ENCODE results near the gene GRAMD1A.

The GRAMD1A gene

GRCh38 chr19:35075202-35076025 is 75.3 kb downstream of the GRAMD1A start:
- DNase-seq (ENCODE audit: low spot score), result no peak

DNA sequence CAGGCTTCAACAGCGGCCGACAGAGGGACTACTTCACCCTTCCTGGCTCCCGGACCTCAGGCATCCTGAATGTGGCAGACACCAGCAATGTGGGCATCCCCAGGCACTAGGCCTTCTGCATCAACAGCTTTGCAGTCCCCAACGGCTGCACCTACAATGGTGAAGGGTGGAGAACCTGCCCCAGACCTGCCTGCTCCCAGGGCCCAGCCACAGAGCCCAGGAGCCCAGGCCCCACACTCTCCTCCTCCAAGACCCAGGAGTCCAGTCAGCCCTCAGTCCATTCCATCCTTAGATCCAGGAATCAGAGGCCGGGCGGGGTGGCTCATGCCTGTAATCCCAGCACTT is 75.9 kb downstream of the GRAMD1A start:
- no peak for DNase-seq (ENCODE audit: low spot score)
